ENCODE data around the gene EHMT2.
"Not testable (repeated sequence)": the region's sequence is repeated elsewhere in the genome, so short reads cannot be mapped to it uniquely, and the experiment has no call there.

GRCh38 chr6:31908255-31908654, 10.8 kb upstream of the EHMT2 start:
- TF ChIP-seq CTCF (conservative IDR thresholded peaks at IDR 0.05); EZH2 (IDR thresholded peaks at IDR 0.05; ENCODE audit: low read depth): not testable (repeated sequence)
